Measurements from ENCODE around the gene POLN. TPM values are rescaled to one million over a fixed set of nuclear protein-coding genes. Genes with fewer than 3 reads are reported as not detected.

Gene POLN
- polyA plus RNA-seq, 3 donors: 0.08 to 0.33 (median 0.28) TPM

DNA sequence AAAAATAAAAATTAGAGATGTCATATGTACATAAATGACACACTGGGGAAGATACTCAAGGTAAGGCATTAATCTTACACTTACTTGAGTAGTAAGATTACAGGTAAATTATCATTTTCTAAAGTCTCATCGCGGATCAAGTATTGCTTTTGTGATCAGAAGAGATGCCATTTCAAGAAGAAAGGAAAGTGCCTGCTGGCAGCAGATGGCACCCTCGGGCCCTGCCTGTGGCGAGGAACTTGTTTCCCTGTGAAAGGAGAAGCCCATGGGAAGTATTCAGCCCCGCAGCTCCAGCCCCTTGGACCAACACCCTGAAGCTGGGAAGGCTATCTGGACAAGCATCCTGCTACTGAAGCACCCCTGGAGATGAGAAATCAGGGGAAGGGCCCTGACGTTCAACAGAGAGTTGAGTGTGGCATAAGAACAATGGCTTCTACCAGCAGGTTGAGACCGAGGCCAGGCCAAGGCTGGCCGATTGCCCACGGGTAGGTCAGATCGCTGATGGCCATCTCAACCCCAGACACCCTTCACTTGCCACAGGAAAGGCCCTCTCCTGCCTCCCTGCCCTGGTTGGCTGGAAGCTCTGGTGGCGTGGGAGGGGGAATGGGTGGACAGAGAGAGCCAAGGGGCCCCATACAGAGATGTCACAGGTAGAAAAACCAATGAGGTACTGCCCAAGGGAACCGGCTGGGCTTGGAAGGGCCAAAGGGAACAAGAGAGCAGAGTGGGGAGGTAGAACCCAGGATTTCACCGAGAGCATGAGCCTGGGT, 38.8 kb upstream of the POLN start:
- Histone ChIP-seq H3K27ac (ENCODE audit: low read depth in 1 of 2, low read length in 2 of 2) (no peak overlapping the region), H3K9me3 (replicated peaks in 1 of 2; ENCODE audit: control insufficient read depth in 1 of 2, insufficient read depth in 1 of 2, low read length in 2 of 2) (no peaks in the 10 kb centered on the region), H3K79me2 (ENCODE audit: insufficient read depth, low read length) (no peaks in the 10 kb centered on the region), H3K4me2 (replicated peaks; ENCODE audit: extremely low read depth, low read length, poor library complexity, severe bottlenecking) (no peak overlapping the region), H2AFZ (ENCODE audit: insufficient read depth, low read depth, low read length, poor library complexity, severe bottlenecking) (no peak overlapping the region), H3K36me3 (replicated peaks in 1 of 2; ENCODE audit: control insufficient read depth in 1 of 2, insufficient read depth in 2 of 2, low read length in 2 of 2) (no peaks in the 10 kb centered on the region), H3K4me3 (replicated peaks in 1 of 3; ENCODE audit: low read depth in 2 of 3, low read length in 3 of 3) (no peak overlapping the region), H3K9ac (ENCODE audit: insufficient read depth, low read length, poor library complexity, severe bottlenecking) (no peak overlapping the region), H3K4me1 (ENCODE audit: control insufficient read depth in 1 of 2, insufficient read depth in 2 of 2, low read length in 2 of 2) (no peaks in the 10 kb centered on the region), H3K27me3 (ENCODE audit: control insufficient read depth in 2 of 2, insufficient read depth in 2 of 2, low read length in 2 of 2) (no peaks in the 10 kb centered on the region), H4K20me1 (ENCODE audit: insufficient read depth, low read length) (no peaks in the 10 kb centered on the region)
- intact Hi-C loops (cut with micrococcal nuclease): no loop called here
- no peak for DNase-seq
- Mint-ChIP-seq H3K9me3 (peaks cover 0 to 3% (median 0%) of the 10 kb centered on the region in 7 donors), H3K27me3 (ENCODE audit: low read depth in 3 of 3) (peaks cover 0 to 6% (median 6%) of the 10 kb centered on the region in 3 donors), H3K27ac (no peak overlapping the region), H3K36me3 (no peaks in the 10 kb centered on the region), H3K4me1 (peaks cover 11% of the 10 kb centered on the region), H3K4me3 (no peak overlapping the region)
- 81% methylated on average over 4 of the region's 13 CpGs for WGBS (ENCODE audit: insufficient coverage)
- TF ChIP-seq, protein P1, sequence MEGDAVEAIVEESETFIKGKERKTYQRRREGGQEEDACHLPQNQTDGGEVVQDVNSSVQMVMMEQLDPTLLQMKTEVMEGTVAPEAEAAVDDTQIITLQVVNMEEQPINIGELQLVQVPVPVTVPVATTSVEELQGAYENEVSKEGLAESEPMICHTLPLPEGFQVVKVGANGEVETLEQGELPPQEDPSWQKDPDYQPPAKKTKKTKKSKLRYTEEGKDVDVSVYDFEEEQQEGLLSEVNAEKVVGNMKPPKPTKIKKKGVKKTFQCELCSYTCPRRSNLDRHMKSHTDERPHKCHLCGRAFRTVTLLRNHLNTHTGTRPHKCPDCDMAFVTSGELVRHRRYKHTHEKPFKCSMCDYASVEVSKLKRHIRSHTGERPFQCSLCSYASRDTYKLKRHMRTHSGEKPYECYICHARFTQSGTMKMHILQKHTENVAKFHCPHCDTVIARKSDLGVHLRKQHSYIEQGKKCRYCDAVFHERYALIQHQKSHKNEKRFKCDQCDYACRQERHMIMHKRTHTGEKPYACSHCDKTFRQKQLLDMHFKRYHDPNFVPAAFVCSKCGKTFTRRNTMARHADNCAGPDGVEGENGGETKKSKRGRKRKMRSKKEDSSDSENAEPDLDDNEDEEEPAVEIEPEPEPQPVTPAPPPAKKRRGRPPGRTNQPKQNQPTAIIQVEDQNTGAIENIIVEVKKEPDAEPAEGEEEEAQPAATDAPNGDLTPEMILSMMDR (IDR thresholded peaks at IDR 0.05): no peak

DNA sequence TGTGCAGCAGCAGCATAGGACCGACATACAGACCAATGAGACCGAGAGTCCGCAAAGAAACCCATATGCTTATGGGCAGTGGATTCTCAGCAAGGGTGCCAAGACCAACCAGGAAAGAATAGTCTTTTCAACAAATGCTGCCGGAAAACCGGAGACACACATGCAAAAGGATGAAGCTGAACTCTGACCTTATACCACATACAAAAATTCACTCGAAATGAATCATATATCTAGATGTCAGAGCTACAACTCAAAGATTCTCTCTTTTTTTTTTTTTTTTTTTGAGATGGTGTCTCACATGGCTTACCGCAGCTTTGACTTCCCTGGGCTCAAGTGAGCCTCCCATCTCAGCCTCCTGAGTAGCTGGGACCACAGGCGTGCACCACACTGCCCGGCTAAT, 36.0 kb upstream of the POLN start:
- no peak overlapping the region for H3K4me2 ChIP-seq (replicated peaks; ENCODE audit: extremely low read depth, low read length, poor library complexity, severe bottlenecking)
- no peaks in the 10 kb centered on the region for H3K4me1 ChIP-seq (ENCODE audit: control insufficient read depth in 1 of 2, insufficient read depth in 2 of 2, low read length in 2 of 2)
- 97% methylated on average over 9 of the region's 9 CpGs for WGBS (ENCODE audit: insufficient coverage)
- Mint-ChIP-seq H3K4me3 (no peak overlapping the region), H3K27ac (no peak overlapping the region), H3K36me3 (no peaks in the 10 kb centered on the region), H3K9me3 (peaks cover 0 to 3% (median 0%) of the 10 kb centered on the region in 7 donors), H3K27me3 (ENCODE audit: low read depth in 3 of 3) (peaks cover 0 to 7% (median 6%) of the 10 kb centered on the region in 3 donors), H3K4me1 (peaks cover 9% of the 10 kb centered on the region)
- no peak for DNase-seq
- TF ChIP-seq, protein P1 (IDR thresholded peaks at IDR 0.05): no peak
- H4K20me1 ChIP-seq (ENCODE audit: insufficient read depth, low read length): no peaks in the 10 kb centered on the region
- H3K36me3 ChIP-seq (replicated peaks in 1 of 2; ENCODE audit: control insufficient read depth in 1 of 2, insufficient read depth in 2 of 2, low read length in 2 of 2): no peaks in the 10 kb centered on the region
- H3K9ac ChIP-seq (ENCODE audit: insufficient read depth, low read length, poor library complexity, severe bottlenecking): no peak overlapping the region
- H3K27ac ChIP-seq (ENCODE audit: low read depth in 1 of 2, low read length in 2 of 2): no peak overlapping the region
- H3K27me3 ChIP-seq (ENCODE audit: control insufficient read depth in 2 of 2, insufficient read depth in 2 of 2, low read length in 2 of 2): no peaks in the 10 kb centered on the region
- H3K9me3 ChIP-seq (replicated peaks in 1 of 2; ENCODE audit: control insufficient read depth in 1 of 2, insufficient read depth in 1 of 2, low read length in 2 of 2): no peaks in the 10 kb centered on the region
- no peak overlapping the region for H2AFZ ChIP-seq (ENCODE audit: insufficient read depth, low read depth, low read length, poor library complexity, severe bottlenecking)
- no peaks in the 10 kb centered on the region for H3K79me2 ChIP-seq (ENCODE audit: insufficient read depth, low read length)
- H3K4me3 ChIP-seq (replicated peaks in 1 of 3; ENCODE audit: low read depth in 2 of 3, low read length in 3 of 3): no peak overlapping the region
- intact Hi-C loops (cut with micrococcal nuclease): no loop called here

Measured in CD14-positive monocyte (primary cell).